OCI-LY7 (cell line): ENCODE data around the gene NEAT1. TPM values are rescaled to one million over a fixed set of nuclear protein-coding genes. Genes with fewer than 3 reads are reported as not detected.
"Not testable (repeated sequence)": the region's sequence is repeated elsewhere in the genome, so short reads cannot be mapped to it uniquely, and the experiment has no call there.

Experiments
- BruUV-seq: library from RNA; stranded (reverse); fragments of 400-500 nt; replicated peaks from 2 replicates; lab custom pipeline; 2021; lab: Mats Ljungman, UMichigan
- CTCF ChIA-PET: fragments of 300-600 bp; sonication (Branson Sonifier 250); formaldehyde crosslinking; loops from one replicate; lab custom pipeline; 2022; ENCODE audit warnings: antibody characterized with exemption; ENCODE audit not compliant: unreplicated experiment; lab: Charles Lee
- POLR2A ChIA-PET: fragments of 300-600 bp; sonication (Branson Sonifier 250); formaldehyde crosslinking; loops from one replicate; lab custom pipeline; 2022; ENCODE audit warnings: antibody characterized with exemption; lab: Charles Lee
- DNase-seq: peaks from one replicate; pipeline ENCODE4 v3.0.0-alpha.2; 2015; ENCODE audit warnings: low spot score
- H2AFZ ChIP-seq: fragments of 200-600 bp; sonication (generic), shearing (Covaris generic); 2 replicates; pipeline ENCODE4 v1.6.1; 2014; ENCODE audit warnings: mild to moderate bottlenecking, antibody characterized with exemption, low read length, moderate library complexity
- H3K27ac ChIP-seq: fragments of 200-600 bp; sonication (generic); 2 replicates; pipeline ENCODE4 v1.5.1; 2014; ENCODE audit warnings: mixed run types, low read depth, mild to moderate bottlenecking, moderate library complexity, low read length, inconsistent platforms; ENCODE audit not compliant: poor library complexity, severe bottlenecking
- H3K36me3 ChIP-seq: fragments of 200-600 bp; sonication (generic); 2 replicates; pipeline ENCODE4 v1.6.1; 2014; ENCODE audit warnings: mild to moderate bottlenecking, antibody characterized with exemption, low read length, moderate library complexity, mixed read lengths; ENCODE audit not compliant: insufficient read depth
- H3K4me1 ChIP-seq: fragments of 200-600 bp; sonication (generic); 2 replicates; pipeline ENCODE4 v1.5.1; 2014; ENCODE audit warnings: mild to moderate bottlenecking, low read length; ENCODE audit not compliant: insufficient read depth, poor library complexity, severe bottlenecking
- H3K4me2 ChIP-seq: fragments of 200-600 bp; sonication (generic); 2 replicates; pipeline ENCODE4 v1.6.1; 2014; ENCODE audit warnings: mild to moderate bottlenecking, low read length
- H3K4me3 ChIP-seq: fragments of 200-600 bp; sonication (generic); 2 replicates; pipeline ENCODE4 v1.5.1; 2014; ENCODE audit warnings: mild to moderate bottlenecking, low read depth, low read length; ENCODE audit not compliant: poor library complexity, severe bottlenecking
- H3K79me2 ChIP-seq: fragments of 200-600 bp; sonication (generic); 2 replicates; pipeline ENCODE4 v1.6.1; 2016; ENCODE audit warnings: low read depth, mild to moderate bottlenecking, low read length, moderate library complexity, mixed read lengths; ENCODE audit not compliant: insufficient read depth
- H3K9me2 ChIP-seq: fragments of 200-600 bp; sonication (generic); 2 replicates; pipeline ENCODE4 v1.6.1; 2016; ENCODE audit warnings: mild to moderate bottlenecking, low read length, mixed read lengths; ENCODE audit not compliant: insufficient read depth
- H3K9me3 ChIP-seq: fragments of 200-600 bp; sonication (generic); 2 replicates; pipeline ENCODE4 v1.6.1; 2014; ENCODE audit warnings: mild to moderate bottlenecking, mixed run types, low read length, mixed read lengths
- H4K20me1 ChIP-seq: fragments of 200-600 bp; sonication (generic); 2 replicates; pipeline ENCODE4 v1.6.1; 2014; ENCODE audit warnings: mild to moderate bottlenecking, antibody characterized with exemption, low read length, moderate library complexity, mixed read lengths; ENCODE audit not compliant: insufficient read depth
- EZH2phosphoT487 ChIP-seq: fragments of 200-600 bp; sonication (generic); IDR thresholded peaks from 2 replicates; pipeline ENCODE4 v1.6.1; 2018; ENCODE audit warnings: low read depth, borderline replicate concordance, mild to moderate bottlenecking, mixed run types, antibody characterized with exemption, low read length, moderate library complexity, mixed read lengths
- intact Hi-C: fragments of 100-400 bp; cut with micrococcal nuclease; formaldehyde crosslinking; loops from one replicate; pipeline ENCODE4 v1.10.0; 2022; ENCODE audit not compliant: unreplicated experiment
- total RNA-seq, 2 experiments: library from RNA; depleted of rRNA in 1 of 2; stranded (reverse); fragments of >200 nt in 1 of 2; shearing (Covaris generic) in 1 of 2; gene quantifications; 2 replicates each; pipeline ENCODE4 v1.2.3, GENCODE V29; 2014 to 2022
- TF ChIP-seq, protein P1 (sequence below): fragments of 200-600 bp; sonication (generic); conservative IDR thresholded peaks from 2 replicates; pipeline ENCODE4 v1.5.1; 2014; ENCODE audit warnings: mild to moderate bottlenecking, antibody characterized with exemption, low read length, moderate library complexity, mixed read lengths

NEAT1 gene
- total RNA-seq, 2 experiments from 2014 or later = 30.1 to 440 TPM

- H3K27ac ChIP-seq = peak overlapping the region; percentile 53
- peaks cover 41% of the 10 kb centered on the region for H3K4me1 ChIP-seq
- no peaks in the 10 kb centered on the region for H3K9me2 ChIP-seq
- TF ChIP-seq EZH2phosphoT487 = no peak
- TF ChIP-seq, protein P1, sequence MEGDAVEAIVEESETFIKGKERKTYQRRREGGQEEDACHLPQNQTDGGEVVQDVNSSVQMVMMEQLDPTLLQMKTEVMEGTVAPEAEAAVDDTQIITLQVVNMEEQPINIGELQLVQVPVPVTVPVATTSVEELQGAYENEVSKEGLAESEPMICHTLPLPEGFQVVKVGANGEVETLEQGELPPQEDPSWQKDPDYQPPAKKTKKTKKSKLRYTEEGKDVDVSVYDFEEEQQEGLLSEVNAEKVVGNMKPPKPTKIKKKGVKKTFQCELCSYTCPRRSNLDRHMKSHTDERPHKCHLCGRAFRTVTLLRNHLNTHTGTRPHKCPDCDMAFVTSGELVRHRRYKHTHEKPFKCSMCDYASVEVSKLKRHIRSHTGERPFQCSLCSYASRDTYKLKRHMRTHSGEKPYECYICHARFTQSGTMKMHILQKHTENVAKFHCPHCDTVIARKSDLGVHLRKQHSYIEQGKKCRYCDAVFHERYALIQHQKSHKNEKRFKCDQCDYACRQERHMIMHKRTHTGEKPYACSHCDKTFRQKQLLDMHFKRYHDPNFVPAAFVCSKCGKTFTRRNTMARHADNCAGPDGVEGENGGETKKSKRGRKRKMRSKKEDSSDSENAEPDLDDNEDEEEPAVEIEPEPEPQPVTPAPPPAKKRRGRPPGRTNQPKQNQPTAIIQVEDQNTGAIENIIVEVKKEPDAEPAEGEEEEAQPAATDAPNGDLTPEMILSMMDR = peak; percentile 82
- POLR2A ChIA-PET = interaction anchor here (0.7 to 3.2 kb wide), 7 partner anchors 12 to 53 kb away, joined by 3 to 31 read pairs (median 3); partner anchors contain the start of gene MALAT1
- CTCF ChIA-PET = interaction anchor here (0.7 to 1.4 kb wide), 4 partner anchors 22 to 55 kb away, joined by 3 to 7 read pairs (median 4); partner anchors contain the start of gene MALAT1
- H3K36me3 ChIP-seq = no peaks in the 10 kb centered on the region
- peak overlapping the region; percentile 72; the same call in 1 of the 2 replicates for H2AFZ ChIP-seq
- no peaks in the 10 kb centered on the region for H4K20me1 ChIP-seq
- intact Hi-C loops = loop anchor here (1.0 kb wide), 1 partner anchor 39 kb away; no protein-coding TSS in a partner anchor
- BruUV-seq = no TSS peak
- peak overlapping the region; percentile 54 for H3K4me3 ChIP-seq
- peak overlapping the region; percentile 92 for H3K4me2 ChIP-seq
- peak; percentile 74 for DNase-seq
- no peaks in the 10 kb centered on the region for H3K9me3 ChIP-seq
- H3K79me2 ChIP-seq = peaks cover 9% of the 10 kb centered on the region; the same call in 1 of the 2 replicates
Measured at GRCh38 chr11:65471447-65471891, 48.9 kb downstream of the NEAT1 start.

DNA sequence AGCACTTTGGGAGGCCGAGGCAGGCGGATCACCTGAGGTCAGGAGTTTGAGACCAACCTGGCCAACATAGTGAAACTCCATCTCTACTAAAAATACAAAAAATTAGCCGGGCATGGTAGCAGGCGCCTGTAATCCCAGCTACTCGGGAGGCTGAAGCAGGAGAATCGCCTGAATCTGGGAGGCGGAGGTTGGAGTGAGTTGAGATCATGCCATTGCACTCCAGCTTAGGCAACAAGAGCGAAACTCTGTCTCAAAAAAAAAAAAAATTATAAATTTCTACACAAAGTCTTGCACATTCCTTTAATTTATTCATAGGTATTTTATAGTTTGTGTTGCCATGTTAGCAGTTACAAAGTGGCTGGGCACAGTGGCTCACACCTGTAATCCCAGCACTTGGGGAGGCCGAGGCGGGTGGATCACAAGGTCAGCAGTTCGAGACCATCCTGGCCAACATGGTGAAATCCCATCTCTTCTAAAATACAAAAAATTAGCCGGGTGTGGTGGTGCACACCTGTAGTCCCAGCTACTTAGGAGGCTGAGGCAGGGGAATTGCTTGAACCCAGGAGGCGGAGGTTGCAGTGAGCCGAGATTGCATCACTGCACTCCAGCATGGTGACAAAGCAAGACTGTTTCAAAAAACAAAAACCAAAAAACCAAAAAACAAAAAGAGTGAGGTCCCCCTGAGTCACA lies 50.1 kb downstream of the NEAT1 start:
- intact Hi-C loops, H3K36me3 ChIP-seq: not testable (repeated sequence)

GRCh38 chr11:65473278-65473860 lies 50.8 kb downstream of the NEAT1 start:
- TF ChIP-seq, protein P1 = no peak
- TF ChIP-seq EZH2phosphoT487 = no peak
- no peaks in the 10 kb centered on the region for H3K9me3 ChIP-seq
- H3K27ac ChIP-seq = no peak overlapping the region
- no peak overlapping the region for H3K4me3 ChIP-seq
- peaks cover 48% of the 10 kb centered on the region for H3K4me1 ChIP-seq
- H2AFZ ChIP-seq = no peak overlapping the region
- no peaks in the 10 kb centered on the region for H3K9me2 ChIP-seq
- H4K20me1 ChIP-seq = no peaks in the 10 kb centered on the region
- no peak for DNase-seq
- intact Hi-C loops = no loop called here
- POLR2A ChIA-PET = interaction anchor here (1.4 to 3.2 kb wide), 3 partner anchors 13 to 33 kb away, joined by 3 to 31 read pairs (median 4); partner anchors contain the start of gene MALAT1
- CTCF ChIA-PET = no interaction called here
- no TSS peak for BruUV-seq
- H3K36me3 ChIP-seq = no peaks in the 10 kb centered on the region
- peaks cover 17% of the 10 kb centered on the region; the same call in 1 of the 2 replicates for H3K79me2 ChIP-seq
- H3K4me2 ChIP-seq = no peak overlapping the region

More for the DNA sequence above, 50.1 kb downstream of the NEAT1 start:
- H4K20me1 ChIP-seq, BruUV-seq, DNase-seq, H3K4me3 ChIP-seq, H2AFZ ChIP-seq, H3K9me2 ChIP-seq, H3K9me3 ChIP-seq: not testable (repeated sequence)
- H3K79me2 ChIP-seq = peaks cover 17% of the 10 kb centered on the region; the same call in 1 of the 2 replicates
- ChIA-PET POLR2A (interaction anchor here (0.6 to 3.2 kb wide), 7 partner anchors 14 to 76 kb away, joined by 3 to 31 read pairs (median 4); partner anchors contain the start of gene MALAT1), CTCF (interaction anchor here (0.9 kb wide), 1 partner anchor 57 kb away, joined by 5 read pairs; no protein-coding TSS in a partner anchor)
- peaks cover 42% of the 10 kb centered on the region for H3K4me1 ChIP-seq
- peak overlapping the region; percentile 92 for H3K4me2 ChIP-seq
- H3K27ac ChIP-seq = peak overlapping the region; percentile 53
